Suprapubic skin (tissue), 4 donors: ENCODE results near the gene CA14. TPM values are rescaled to one million over a fixed set of nuclear protein-coding genes. Genes with fewer than 3 reads are reported as not detected.
"Not testable (repeated sequence)": the region's sequence is repeated elsewhere in the genome, so short reads cannot be mapped to it uniquely, and the experiment has no call there.

ENCODE experiments used
- DNase-seq, 2 donors: peaks; one replicate each; pipeline ENCODE4 v3.0.0-alpha.2; 2019; ENCODE audit warnings: low spot score in 2 of 2
- H3K27ac ChIP-seq: fragments of 200-600 bp; sonication (generic); one replicate; pipeline ENCODE4 v1.5.1; 2019
- H3K27me3 ChIP-seq: fragments of 200-600 bp; sonication (generic); one replicate; pipeline ENCODE4 v1.5.1; 2019
- H3K36me3 ChIP-seq: fragments of 200-600 bp; sonication (generic); one replicate; pipeline ENCODE4 v1.5.1; 2019
- H3K4me1 ChIP-seq: fragments of 200-600 bp; sonication (generic); one replicate; pipeline ENCODE4 v1.5.1; 2019
- H3K4me3 ChIP-seq: fragments of 200-600 bp; sonication (generic); one replicate; pipeline ENCODE4 v1.5.1; 2019; ENCODE audit warnings: mild to moderate bottlenecking
- H3K9me3 ChIP-seq: fragments of 200-600 bp; sonication (generic); one replicate; pipeline ENCODE4 v1.5.1; 2019
- EP300 ChIP-seq: sonication (generic); formaldehyde crosslinking; IDR thresholded peaks from one replicate; pipeline ENCODE4 v1.6.1; 2017; ENCODE audit warnings: antibody characterized with exemption
- POLR2A ChIP-seq, 2 donors: fragments of 450-650 bp; IDR thresholded peaks; one replicate each; pipeline ENCODE4 v1.6.1; 2017; ENCODE audit warnings: antibody characterized with exemption in 2 of 2, mild to moderate bottlenecking in 2 of 2, moderate library complexity in 2 of 2
- POLR2AphosphoS5 ChIP-seq, 3 donors: sonication (generic); formaldehyde crosslinking; IDR thresholded peaks; one replicate each; pipeline ENCODE4 v1.6.1; 2017; ENCODE audit warnings: antibody characterized with exemption in 3 of 3
- WGBS: methylation state at CpG from one replicate; pipeline ENCODE4 v1.1.5; 2018; 5-methylcytosine and 5-hydroxymethylcytosine counted together
- total RNA-seq, 4 donors: library from RNA; depleted of rRNA; stranded (reverse); fragments of >200 nt; gene quantifications; one replicate each; pipeline ENCODE4 v1.1.0, GENCODE V29; 2016
- TF ChIP-seq, protein P1 (sequence below), 2 donors: fragments of 200-600 bp in 1 of 2; fragments of 450-650 bp in 1 of 2; sonication (generic) in 1 of 2; IDR thresholded peaks; one replicate each; pipeline ENCODE4 v1.5.1; 2016 to 2019; ENCODE audit warnings: antibody characterized with exemption in 2 of 2, mild to moderate bottlenecking in 1 of 2, moderate library complexity in 1 of 2

Gene CA14
- total RNA-seq, result 1 to 10 TPM in 2 of 4 donors, under 1 TPM in 2; 0.64 to 2.8 (median 1.1) TPM

DNA sequence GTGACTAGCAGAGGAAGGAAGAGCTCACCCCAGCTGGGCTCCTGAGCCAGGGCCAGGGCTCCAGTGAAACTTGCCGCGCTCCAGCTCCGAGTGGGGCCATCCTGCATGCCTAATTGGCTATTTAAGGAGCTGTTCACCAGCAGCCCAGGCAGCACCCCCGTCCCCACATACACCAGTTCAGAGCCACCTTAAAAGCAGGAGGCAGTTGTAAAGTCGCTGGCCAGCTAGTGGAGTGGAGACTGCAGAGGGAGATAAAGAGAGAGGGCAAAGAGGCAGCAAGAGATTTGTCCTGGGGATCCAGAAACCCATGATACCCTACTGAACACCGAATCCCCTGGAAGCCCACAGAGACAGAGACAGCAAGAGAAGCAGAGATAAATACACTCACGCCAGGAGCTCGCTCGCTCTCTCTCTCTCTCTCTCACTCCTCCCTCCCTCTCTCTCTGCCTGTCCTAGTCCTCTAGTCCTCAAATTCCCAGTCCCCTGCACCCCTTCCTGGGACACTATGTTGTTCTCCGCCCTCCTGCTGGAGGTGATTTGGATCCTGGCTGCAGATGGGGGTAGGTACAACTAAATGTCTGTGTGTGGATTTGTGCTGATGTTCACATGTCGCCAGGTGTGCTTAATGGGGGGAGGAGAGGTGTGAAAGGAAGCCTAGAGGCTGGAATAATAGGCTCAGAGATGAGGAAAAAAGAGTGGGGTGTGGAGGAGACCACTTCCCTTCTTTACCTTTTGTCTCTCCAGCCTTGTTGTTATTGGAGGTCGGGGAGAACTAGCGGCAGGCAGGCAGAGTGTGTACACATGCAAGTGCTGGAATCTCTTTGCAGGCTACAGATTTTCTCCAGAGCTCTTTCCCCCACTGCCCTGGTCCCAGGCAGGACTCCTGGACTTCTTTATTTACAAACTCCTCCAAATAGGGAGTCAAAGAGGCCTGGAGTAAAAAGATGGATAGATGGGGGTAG is at the start of gene CA14:
TSS of gene CA14 (plus strand) at position 151 of the 962 bp plus-strand sequence. CDS start at position 506, 355 bp downstream.
- no peak for DNase-seq
- no peak within 1 kb of the TSS for H3K27ac ChIP-seq

DNA sequence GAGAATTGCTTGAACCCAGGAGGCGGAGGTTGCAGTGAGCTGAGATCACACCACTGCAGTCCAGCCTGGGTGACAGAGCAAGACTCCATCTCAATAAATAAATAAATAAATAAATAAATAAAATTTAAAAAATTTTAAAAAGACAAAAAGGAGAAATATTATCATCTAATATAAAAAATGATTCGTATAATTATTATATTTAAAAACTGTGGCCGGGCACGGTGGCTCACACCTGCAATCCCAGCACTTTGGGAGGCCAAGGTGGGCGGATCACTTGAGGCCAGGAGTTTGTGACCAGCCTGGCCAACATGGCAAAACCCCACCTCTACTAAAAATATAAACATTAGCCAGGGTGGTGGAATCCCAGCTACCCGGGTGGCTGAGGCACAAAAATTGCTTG is 49.1 kb upstream of the CA14 start:
- 91% methylated on average over 6 of the region's 6 CpGs for WGBS
- H3K36me3 ChIP-seq, H3K27me3 ChIP-seq, H3K4me3 ChIP-seq, H3K27ac ChIP-seq, H3K4me1 ChIP-seq, DNase-seq, H3K9me3 ChIP-seq: not testable (repeated sequence)

More for the DNA sequence above, at the start of gene CA14:
- Histone ChIP-seq H3K4me3 (peak within 1 kb of the TSS; percentile 32), H3K4me1 (peaks cover 36% of the 10 kb centered on the region), H3K27me3 (peaks cover 12% of the 10 kb centered on the region), H3K36me3 (no peaks in the 10 kb centered on the region), H3K9me3 (no peaks in the 10 kb centered on the region)
- no peak for TF ChIP-seq EP300
- TF ChIP-seq, protein P1, sequence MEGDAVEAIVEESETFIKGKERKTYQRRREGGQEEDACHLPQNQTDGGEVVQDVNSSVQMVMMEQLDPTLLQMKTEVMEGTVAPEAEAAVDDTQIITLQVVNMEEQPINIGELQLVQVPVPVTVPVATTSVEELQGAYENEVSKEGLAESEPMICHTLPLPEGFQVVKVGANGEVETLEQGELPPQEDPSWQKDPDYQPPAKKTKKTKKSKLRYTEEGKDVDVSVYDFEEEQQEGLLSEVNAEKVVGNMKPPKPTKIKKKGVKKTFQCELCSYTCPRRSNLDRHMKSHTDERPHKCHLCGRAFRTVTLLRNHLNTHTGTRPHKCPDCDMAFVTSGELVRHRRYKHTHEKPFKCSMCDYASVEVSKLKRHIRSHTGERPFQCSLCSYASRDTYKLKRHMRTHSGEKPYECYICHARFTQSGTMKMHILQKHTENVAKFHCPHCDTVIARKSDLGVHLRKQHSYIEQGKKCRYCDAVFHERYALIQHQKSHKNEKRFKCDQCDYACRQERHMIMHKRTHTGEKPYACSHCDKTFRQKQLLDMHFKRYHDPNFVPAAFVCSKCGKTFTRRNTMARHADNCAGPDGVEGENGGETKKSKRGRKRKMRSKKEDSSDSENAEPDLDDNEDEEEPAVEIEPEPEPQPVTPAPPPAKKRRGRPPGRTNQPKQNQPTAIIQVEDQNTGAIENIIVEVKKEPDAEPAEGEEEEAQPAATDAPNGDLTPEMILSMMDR (IDR thresholded peaks at IDR 0.05), result no peak
- no peak for TF ChIP-seq POLR2AphosphoS5 (IDR thresholded peaks at IDR 0.05)
- no peak for TF ChIP-seq POLR2A (IDR thresholded peaks at IDR 0.05)
- WGBS, result 48% methylated on average over 13 of the region's 13 CpGs

DNA sequence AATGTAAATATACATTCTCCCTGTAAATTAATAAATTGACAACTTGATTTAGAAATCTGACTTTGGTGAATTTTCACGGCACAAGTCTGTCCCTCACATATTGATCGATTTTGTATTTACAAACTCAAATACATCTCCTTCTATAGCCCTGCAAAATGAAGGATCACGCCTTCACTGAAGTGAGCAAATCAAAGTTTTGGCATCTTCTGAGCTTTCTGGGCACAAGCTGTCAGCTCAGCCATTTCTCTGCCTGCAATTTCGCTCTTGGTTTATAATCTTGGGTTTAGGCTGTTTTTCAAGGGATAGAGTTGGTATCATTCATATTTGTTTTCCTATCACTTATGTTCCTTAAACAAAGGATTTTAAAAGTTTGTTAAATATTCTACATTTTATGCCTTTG is 47.5 kb upstream of the CA14 start:
- no peak for DNase-seq
- peaks cover 11% of the 10 kb centered on the region for H3K4me1 ChIP-seq
- TF ChIP-seq, protein P1 (IDR thresholded peaks at IDR 0.05), result no peak
- TF ChIP-seq EP300 (no peak), POLR2AphosphoS5 (IDR thresholded peaks at IDR 0.05) (no peak), POLR2A (IDR thresholded peaks at IDR 0.05) (no peak)
- no peaks in the 10 kb centered on the region for H3K27me3 ChIP-seq
- whole genome bisulfite sequencing, result 92% methylated on average over 4 of the region's 4 CpGs
- H3K9me3 ChIP-seq, result no peaks in the 10 kb centered on the region
- no peak overlapping the region for H3K4me3 ChIP-seq
- H3K27ac ChIP-seq, result no peak overlapping the region
- H3K36me3 ChIP-seq, result no peaks in the 10 kb centered on the region

DNA sequence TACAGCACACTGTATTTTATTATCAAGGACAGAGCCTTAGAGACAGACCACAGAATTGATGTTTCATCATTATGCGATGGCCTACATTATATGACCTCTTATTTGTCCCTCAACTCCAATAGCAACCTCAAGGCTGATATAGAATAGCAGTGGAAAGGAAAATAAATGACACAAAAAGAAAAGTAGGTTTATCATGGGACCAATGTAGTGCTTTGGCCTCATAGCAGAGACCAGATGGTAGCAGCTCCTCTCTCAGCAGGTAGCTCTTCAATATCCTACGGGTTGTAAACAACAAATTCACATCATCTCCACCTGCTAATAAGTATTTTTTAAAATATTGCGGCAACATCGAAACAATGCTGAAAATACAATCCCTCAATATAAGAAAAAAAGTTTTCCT is 46.9 kb upstream of the CA14 start:
- H3K4me3 ChIP-seq, result no peak overlapping the region
- no peaks in the 10 kb centered on the region for H3K27me3 ChIP-seq
- H3K9me3 ChIP-seq, result no peaks in the 10 kb centered on the region
- peaks cover 11% of the 10 kb centered on the region for H3K4me1 ChIP-seq
- no peaks in the 10 kb centered on the region for H3K36me3 ChIP-seq
- no peak overlapping the region for H3K27ac ChIP-seq
- DNase-seq, result no peak
- no peak for TF ChIP-seq POLR2A (IDR thresholded peaks at IDR 0.05)
- TF ChIP-seq, protein P1 (IDR thresholded peaks at IDR 0.05), result no peak
- TF ChIP-seq POLR2AphosphoS5 (IDR thresholded peaks at IDR 0.05), result no peak
- no peak for TF ChIP-seq EP300
- 85% methylated on average over 4 of the region's 4 CpGs for WGBS

DNA sequence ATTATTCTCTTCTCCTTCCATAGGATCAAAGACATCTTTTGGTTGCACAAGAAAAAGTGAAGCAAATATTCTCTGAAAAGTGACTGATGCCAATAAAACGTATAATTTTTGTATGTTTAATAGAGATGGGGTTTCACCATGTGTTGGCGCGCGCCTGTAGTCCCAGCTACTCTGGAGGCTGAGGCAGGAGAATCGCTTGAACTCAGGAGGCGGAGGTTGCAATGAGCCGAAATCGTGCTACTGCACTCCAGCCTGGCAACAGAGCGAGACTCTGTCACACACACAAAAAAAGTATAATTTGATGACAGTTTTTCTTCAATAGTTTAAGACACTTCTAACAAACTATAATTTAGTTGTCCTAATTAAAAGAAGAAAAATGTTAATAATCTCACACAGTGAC is 45.5 kb upstream of the CA14 start:
- TF ChIP-seq POLR2AphosphoS5 (IDR thresholded peaks at IDR 0.05) (no peak), EP300 (no peak), POLR2A (IDR thresholded peaks at IDR 0.05) (no peak)
- TF ChIP-seq, protein P1 (IDR thresholded peaks at IDR 0.05), result no peak
- 95% methylated on average over 9 of the region's 9 CpGs for WGBS
- no peak for DNase-seq
- Histone ChIP-seq H3K4me3 (no peak overlapping the region), H3K36me3 (no peaks in the 10 kb centered on the region), H3K27ac (no peak overlapping the region), H3K27me3 (no peaks in the 10 kb centered on the region), H3K4me1 (peaks cover 11% of the 10 kb centered on the region), H3K9me3 (no peaks in the 10 kb centered on the region)
